Thyroid gland (tissue), 4 donors: ENCODE measurements around the gene DLGAP4.

Experiments
- POLR2A ChIP-seq, 2 donors: fragments of 450-650 bp; IDR thresholded peaks; one replicate each; pipeline ENCODE4 v1.6.1; 2017; ENCODE audit warnings: antibody characterized with exemption in 2 of 2, mild to moderate bottlenecking in 2 of 2, moderate library complexity in 1 of 2
- TF ChIP-seq, protein P1 (sequence below), 6 experiments: fragments of 200-600 bp in 3 of 6; fragments of 450-650 bp in 3 of 6; sonication (generic) in 3 of 6; IDR thresholded peaks; one replicate each; pipeline ENCODE4 v1.5.1; 2016 to 2019; ENCODE audit warnings: antibody characterized with exemption in 6 of 6, mild to moderate bottlenecking in 2 of 6, inconsistent platforms in 1 of 6, moderate library complexity in 1 of 6

GRCh38 chr20:36572701-36573102, 266.6 kb downstream of the DLGAP4 start:
- TF ChIP-seq, protein P1, sequence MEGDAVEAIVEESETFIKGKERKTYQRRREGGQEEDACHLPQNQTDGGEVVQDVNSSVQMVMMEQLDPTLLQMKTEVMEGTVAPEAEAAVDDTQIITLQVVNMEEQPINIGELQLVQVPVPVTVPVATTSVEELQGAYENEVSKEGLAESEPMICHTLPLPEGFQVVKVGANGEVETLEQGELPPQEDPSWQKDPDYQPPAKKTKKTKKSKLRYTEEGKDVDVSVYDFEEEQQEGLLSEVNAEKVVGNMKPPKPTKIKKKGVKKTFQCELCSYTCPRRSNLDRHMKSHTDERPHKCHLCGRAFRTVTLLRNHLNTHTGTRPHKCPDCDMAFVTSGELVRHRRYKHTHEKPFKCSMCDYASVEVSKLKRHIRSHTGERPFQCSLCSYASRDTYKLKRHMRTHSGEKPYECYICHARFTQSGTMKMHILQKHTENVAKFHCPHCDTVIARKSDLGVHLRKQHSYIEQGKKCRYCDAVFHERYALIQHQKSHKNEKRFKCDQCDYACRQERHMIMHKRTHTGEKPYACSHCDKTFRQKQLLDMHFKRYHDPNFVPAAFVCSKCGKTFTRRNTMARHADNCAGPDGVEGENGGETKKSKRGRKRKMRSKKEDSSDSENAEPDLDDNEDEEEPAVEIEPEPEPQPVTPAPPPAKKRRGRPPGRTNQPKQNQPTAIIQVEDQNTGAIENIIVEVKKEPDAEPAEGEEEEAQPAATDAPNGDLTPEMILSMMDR (IDR thresholded peaks at IDR 0.05): no peak
- no peak for TF ChIP-seq POLR2A (IDR thresholded peaks at IDR 0.05)
